CD4-positive, alpha-beta T cell treated with Interleukin-21 for 1 hour (primary cell): ENCODE data around the gene ZNF683.
"Not testable (repeated sequence)": the region's sequence is repeated elsewhere in the genome, so short reads cannot be mapped to it uniquely, and the experiment has no call there.

Source experiments
- DNase-seq: peaks from one replicate; pipeline ENCODE4 v3.0.0-alpha.2; 2020

Gene ZNF683

DNA sequence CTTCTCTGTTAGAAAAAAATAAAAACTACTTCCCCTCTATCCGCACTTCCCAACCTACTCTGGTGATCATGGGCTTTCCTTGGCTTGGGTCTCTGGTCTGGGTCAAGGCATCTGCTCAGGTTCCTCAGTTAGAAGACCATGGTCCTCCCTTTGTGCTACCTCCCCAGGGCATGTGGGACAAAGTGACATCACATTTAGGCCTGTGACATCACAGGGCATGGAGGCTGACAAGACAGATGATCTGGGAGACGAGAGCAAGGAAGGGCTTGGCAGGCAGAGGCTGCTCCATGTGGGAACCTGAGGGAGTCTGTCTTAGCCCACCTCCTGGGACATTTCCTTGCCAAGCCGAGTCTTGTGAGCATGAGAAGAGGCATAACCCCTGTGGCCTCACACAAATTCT is at the start of gene ZNF683:
Gene ZNF683, minus strand, starts transcription at position 140 of the 400 bp plus-strand sequence. CDS start 4,179 bp downstream, outside the sequence.
- not testable (repeated sequence) for DNase-seq

DNA sequence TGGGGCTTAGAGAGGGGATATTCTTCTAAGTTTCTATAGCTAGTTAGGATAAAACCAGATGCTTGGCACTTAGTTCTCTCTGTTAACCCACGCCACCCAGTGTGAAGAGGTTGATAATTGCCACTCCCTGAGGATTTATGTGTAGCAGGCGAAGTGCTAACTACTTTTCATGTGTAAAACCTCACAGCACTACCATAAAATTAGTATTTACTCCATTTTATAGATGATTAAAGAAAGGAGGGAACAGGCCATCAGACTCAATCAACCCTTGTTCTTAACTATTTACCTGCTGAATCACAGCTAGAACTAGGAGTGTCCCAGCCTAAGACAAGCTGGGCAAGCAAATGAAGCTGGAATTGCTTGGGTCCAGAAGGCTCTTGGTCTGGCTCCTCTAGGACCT is 46.9 kb upstream of the ZNF683 start:
- no peak for DNase-seq

DNA sequence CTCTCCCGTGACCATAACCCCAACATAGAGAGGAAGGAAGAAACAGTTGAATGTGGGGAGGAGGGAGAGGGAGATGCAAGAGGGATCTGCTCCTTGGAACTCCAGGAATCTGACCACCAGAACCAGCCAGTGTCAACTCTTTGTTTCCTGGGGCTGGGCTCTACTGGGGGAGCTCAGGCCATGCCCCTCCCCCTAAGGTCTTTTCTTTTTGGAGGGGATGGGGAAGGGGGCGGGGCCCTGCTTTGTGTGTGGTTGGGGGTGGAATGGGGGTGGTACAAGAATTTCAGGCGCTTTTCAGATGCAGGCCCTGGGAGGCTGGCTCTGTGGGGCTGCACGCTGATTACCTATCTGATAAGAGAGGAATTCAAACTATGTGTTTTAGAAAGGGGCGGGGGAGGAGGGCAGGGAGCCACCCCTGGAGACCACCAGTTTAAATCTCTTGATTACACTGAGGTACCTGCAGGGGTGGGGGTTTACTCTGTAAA is 46.4 kb upstream of the ZNF683 start:
- DNase-seq: no peak

DNA sequence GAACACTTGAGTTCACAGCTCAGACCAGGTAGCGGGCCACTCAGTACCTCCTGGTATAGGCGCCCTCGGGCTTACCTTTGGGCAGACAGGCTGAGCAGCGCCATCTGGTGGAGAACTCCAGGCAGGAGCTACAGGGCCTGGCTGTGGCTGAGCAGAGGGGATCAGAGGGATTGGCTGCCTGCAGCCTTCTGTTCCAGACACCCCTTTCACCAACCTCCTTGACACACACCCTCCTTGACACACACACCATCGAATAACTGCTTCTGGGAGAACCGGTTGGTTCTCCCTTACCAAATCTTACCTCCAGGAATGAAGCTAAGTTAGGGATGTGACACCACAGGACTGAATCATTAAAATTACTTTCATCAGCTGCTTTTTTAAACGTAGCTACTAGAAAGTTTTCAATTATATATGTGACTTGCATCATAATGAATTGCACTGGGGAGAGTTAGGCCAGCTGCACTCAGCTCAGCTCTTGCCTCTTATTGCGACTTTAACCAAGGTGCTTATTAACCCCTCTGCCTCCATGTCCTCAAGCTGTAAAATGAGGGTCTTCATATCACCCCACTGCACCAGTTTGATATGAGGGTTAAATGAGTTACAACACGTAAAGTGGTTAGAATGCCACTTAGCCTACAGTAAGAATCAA is 44.7 kb upstream of the ZNF683 start:
- DNase-seq: peak; percentile 85

- DNase-seq: no peak
Measured at GRCh38 chr1:26413031-26413430, 40.5 kb upstream of the ZNF683 start.

DNA sequence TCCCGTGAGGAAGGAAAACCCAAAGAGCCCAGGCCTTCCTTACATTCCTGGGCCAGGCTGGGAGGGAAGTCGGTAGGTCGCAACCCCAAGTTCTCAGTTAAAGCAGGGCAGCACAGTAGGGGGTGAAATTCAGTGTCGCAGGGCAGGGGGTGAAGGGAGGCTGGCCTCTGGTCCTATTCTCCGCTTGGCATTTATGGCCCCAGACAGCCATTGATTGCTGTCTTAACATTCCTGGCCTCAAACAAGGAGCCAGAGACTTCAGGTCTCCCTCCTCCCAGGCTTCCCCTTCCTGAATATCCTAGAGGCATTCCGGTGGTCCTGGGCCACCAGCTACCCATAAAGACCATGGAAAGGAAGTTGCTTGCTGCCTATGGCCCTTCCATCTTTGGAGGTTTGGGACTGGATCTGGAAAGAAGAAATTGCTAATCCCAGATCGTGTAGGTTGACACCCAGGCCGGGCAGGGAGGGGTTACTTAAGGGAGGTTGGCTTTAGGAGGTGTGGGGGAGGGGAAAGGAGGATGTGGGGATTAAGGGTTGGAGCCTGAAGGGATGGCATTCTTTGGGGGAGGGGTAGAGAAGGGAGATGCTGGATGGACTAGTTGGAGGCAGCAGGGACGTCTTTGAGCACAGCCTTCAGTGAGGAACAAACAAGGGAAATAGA is 39.8 kb upstream of the ZNF683 start:
- DNase-seq: no peak

DNA sequence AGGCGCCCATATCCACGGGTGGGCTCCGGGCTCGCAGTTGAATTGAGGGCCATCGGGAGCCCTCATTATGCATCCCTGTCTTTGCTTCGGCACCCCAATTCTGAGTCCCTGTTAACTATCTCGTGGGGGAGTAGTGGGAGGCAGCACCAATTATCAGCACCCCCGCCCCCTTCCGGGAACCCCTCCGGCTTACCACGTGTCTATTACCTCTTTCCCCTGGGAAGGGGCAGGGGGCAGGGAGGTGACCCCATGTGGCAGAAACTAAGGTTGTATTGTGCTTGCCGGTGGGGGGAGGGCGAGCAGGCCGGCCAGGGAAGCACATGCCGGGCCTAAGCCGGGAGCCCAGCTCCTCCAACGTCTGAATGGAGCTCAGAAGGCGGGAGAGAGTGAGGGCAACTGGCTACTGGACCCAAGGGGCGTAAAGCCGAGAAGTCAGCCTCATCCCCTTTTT is 39.1 kb upstream of the ZNF683 start:
- DNase-seq: no peak

DNA sequence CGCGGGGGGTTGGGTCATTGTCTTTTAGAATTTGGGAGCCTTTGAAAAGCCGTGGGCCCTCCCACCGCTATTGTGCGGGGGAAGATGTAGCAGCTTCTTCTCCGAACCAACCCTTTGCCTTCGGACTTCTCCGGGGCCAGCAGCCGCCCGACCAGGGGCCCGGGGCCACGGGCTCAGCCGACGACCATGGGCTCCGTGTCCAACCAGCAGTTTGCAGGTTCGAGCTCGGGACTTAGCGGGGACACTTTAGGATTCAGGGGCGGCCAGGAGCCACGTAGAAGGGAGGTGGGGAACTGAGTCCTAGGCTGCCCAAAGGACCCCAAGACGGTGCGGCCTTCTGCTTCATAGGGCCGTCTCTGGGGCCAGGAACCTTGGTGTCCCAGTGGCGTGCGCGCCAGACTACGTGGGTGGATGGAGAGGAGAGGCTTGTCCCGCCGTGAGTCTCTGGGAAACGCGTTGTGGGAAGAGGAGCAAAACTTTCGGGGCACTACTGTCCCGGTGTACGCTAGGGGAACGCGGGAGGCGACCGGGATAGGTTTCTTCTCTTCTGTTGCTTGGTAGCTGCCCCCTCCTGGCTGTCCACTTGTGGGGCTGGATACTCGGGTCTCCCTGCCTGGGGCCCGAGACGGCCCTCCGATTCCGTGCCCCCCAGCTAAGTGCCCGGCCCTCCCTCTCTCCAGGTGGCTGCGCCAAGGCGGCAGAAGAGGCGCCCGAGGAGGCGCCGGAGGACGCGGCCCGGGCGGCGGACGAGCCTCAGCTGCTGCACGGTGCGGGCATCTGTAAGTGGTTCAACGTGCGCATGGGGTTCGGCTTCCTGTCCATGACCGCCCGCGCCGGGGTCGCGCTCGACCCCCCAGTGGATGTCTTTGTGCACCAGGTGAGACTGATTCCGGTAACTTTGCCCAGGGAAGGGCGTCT is 38.4 kb upstream of the ZNF683 start, which contains the start of gene LIN28A:
Gene LIN28A, plus strand, starts transcription at position 112 of the 918 bp plus-strand sequence. Its CDS starts 75 bp downstream, at position 187.
- DNase-seq: no peak

- DNase-seq: no peak
Measured at GRCh38 chr1:26409191-26409807, 36.7 kb upstream of the ZNF683 start.

DNA sequence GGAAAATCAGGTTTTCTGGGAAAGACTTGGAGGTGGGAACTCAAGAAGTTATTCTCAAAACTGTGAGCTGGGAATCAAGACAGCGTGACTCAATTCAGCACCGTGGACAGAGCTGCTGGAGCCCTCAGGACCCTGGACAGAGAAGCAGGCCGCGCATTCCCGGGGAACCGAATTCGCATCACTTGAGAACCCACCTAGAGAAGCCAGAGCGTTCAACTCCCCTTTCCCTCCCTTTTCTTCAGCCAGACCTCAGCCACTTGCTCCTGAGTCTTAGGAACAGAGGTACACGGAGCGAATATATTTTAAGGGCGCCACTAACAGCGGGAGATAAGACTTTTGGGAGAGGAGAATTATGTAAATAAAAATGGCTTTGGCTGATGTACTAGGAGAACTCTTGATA is 36.1 kb upstream of the ZNF683 start:
- peak; percentile 81 for DNase-seq

- DNase-seq: no peak
Measured at GRCh38 chr1:26405281-26405915, 32.8 kb upstream of the ZNF683 start.

DNA sequence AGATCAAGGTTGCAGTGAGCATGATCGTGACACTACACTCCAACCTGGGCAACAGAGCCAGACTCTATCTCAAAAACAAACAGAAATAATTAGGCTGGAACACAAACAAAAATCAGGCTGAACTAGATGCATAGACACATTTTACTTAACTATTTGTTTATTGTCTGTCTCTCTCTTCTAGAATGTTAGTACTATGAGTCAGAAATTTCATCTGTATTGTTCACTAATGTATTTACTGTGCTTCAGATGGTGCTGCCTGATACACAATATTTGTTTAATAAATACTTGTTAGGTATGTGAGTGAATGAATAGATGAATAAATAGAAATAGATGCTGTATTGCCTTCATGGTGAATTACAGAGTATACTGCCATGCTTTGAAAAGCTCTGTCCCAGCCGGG is 32.1 kb upstream of the ZNF683 start:
- no peak for DNase-seq

- DNase-seq: no peak
Measured at GRCh38 chr1:26403656-26404055, 31.1 kb upstream of the ZNF683 start.

GRCh38 chr1:26401891-26402290 is 29.3 kb upstream of the ZNF683 start:
- no peak for DNase-seq

DNA sequence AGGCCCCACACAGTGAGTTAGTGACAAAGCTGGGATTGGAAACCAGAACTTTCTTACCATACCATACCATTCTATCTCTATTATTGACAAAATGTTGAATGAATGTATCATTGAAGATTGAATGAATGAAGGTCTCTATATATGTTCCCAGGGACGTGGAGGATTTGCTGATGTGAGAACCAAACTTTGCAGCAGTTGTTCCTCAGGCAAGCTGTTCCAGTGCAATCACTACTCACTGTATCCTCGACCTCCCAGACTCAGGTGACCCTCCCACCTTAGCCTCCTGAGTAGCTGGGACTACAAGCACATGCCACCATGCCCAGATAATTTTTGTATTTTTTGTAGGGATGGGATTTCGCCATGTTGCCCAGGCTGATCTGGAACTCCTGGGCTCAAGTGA is 26.5 kb upstream of the ZNF683 start:
- no peak for DNase-seq

GRCh38 chr1:26395754-26396153 is 23.2 kb upstream of the ZNF683 start:
- DNase-seq: no peak

- DNase-seq: peak; percentile 72
Measured at GRCh38 chr1:26391450-26391849, 18.9 kb upstream of the ZNF683 start.

DNA sequence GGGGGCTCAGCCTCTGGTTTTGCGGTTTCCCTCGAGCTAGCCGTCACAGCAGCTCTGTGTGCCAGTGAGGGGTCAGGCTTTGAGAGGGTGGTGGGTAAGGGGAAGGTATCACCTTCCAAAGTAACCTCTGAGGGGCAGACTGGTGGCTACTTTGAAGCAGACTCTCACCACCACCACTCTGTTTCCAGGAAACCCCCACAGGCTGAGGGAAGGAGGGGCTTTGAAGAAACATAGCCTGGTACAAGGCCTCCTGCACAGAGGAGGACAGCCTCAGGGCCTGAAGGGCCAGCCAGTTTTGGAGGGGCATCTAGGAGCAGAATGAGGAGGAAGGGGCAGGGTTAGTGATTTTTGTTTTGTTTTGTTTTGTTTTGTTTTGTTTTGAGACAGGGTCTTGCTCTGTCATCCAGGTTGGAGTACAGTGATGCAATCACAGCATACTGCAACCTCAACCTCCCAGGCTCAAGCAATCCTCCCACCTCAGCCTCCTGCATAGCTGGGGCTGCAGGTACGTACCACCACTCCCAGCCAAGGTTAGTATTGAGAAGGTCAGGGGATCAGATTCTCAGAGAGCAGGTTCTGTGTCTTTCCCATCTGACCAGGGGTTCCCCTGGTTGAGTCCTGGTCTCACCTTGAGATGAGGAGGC is 17.2 kb upstream of the ZNF683 start:
- no peak for DNase-seq

GRCh38 chr1:26388791-26389445 is 16.4 kb upstream of the ZNF683 start:
- DNase-seq: no peak

DNA sequence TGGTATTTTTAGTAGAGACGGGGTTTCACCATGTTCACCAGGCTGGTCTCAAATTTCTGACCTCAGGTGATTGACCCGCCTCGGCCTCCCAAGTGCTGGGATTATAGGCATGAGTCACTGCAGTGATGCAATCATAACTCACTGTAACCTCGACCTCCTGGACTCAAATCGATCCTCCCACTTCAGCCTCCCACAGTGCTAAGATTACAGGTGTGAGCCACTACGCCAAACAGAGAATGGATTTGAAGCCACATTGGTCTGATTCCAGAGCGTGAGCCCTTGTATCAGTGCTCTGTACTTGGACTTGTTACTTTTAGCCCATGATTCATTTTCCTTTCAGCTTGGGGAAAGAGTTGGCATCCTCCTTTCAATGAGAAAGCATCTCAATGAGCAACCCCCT is 14.9 kb upstream of the ZNF683 start:
- DNase-seq: no peak

DNA sequence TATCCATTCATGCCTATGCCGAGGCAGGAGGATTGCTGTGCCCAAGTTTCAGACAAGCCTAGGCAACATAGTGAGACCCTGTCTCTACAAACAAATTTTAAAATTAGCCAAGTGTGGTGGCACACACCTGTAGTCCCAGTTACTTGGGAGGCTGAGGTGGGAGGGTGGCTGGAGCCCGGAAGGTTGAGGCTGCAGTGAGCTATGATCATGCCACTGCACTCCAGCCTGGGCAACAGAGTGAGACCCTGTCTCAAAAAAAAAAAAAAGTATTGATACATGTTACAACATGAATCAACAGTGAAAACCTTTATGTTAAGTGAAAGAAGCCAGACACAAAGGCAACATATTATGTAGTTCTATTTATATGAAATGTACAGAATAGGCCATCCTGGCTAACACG is 12.5 kb upstream of the ZNF683 start:
- DNase-seq: not testable (repeated sequence)
